Ovary (tissue), 10 donors: Measurements from ENCODE around the gene LYZ. TPM values are rescaled to one million over a fixed set of nuclear protein-coding genes. Genes with fewer than 3 reads are reported as not detected.

Experiments used
- DNase-seq, 5 donors: peaks; one replicate each; pipeline ENCODE4 v3.0.0-alpha.2; 2019 to 2020
- H3K27ac ChIP-seq, 2 donors: fragments of 200-600 bp; one replicate each; pipeline versions ENCODE4 v1.5.1 to v1.8.0; 2019 to 2022
- H3K27me3 ChIP-seq: fragments of 200-600 bp; one replicate; pipeline ENCODE4 v1.8.0; 2022
- H3K36me3 ChIP-seq: fragments of 200-600 bp; sonication (generic); one replicate; pipeline ENCODE4 v1.5.1; 2019
- H3K4me1 ChIP-seq: one replicate; pipeline ENCODE4 v1.8.1; 2013; ENCODE audit warnings: mild to moderate bottlenecking, moderate library complexity; ENCODE audit not compliant: insufficient read depth
- H3K4me3 ChIP-seq: fragments of 200-600 bp; sonication (generic); one replicate; pipeline ENCODE4 v1.5.1; 2017
- H3K9me3 ChIP-seq, 2 donors: fragments of 200-600 bp in 1 of 2; sonication (generic) in 1 of 2; one replicate each; pipeline versions ENCODE4 v1.5.1 to v1.8.1; 2013 to 2019; ENCODE audit warnings: mild to moderate bottlenecking in 1 of 2, moderate library complexity in 1 of 2
- CTCF ChIP-seq, 3 donors: fragments of 450-650 bp in 2 of 3; fragments of 200-600 bp in 1 of 3; IDR thresholded peaks; one replicate each; pipeline versions ENCODE4 v1.5.1 to v1.8.0; 2016 to 2022; ENCODE audit warnings: antibody characterized with exemption in 3 of 3, mild to moderate bottlenecking in 1 of 3
- EP300 ChIP-seq: sonication (generic); formaldehyde crosslinking; IDR thresholded peaks from one replicate; pipeline ENCODE4 v1.6.1; 2017; ENCODE audit warnings: antibody characterized with exemption
- POLR2A ChIP-seq: fragments of 450-650 bp; IDR thresholded peaks from one replicate; pipeline ENCODE4 v1.6.1; 2017; ENCODE audit warnings: antibody characterized with exemption, mild to moderate bottlenecking, moderate library complexity
- WGBS, 3 donors: extraction: QIAGEN DNeasy Blood & Tissue Kit in 1 of 3; methylation state at CpG; one replicate each; pipeline versions ENCODE4 v1.1.5 to v1.1.7; 2013 to 2017; 5-methylcytosine and 5-hydroxymethylcytosine counted together
- intact Hi-C, 4 donors: fragments of 100-400 bp; cut with DNase I; formaldehyde crosslinking; loops; one replicate each; pipeline versions ENCODE4 v1.11.0 to v1.15.1; 2022 to 2023
- long read RNA-seq, 3 donors: library from polyadenylated mRNA in 2 of 3; unstranded in 2 of 3; transcript quantifications; one replicate each; pipeline ENCODE4 v2.0.0 and lab custom pipeline, GENCODE V29; 2021 to 2026
- polyA plus RNA-seq, 2 donors: library from polyadenylated mRNA; stranded (reverse); fragments of 200-250 nt in 1 of 2; fragments of 350-450 nt in 1 of 2; fragmentation: Illumina TruSeq in 1 of 2; extraction: RNeasy Lipid Tissue Mini Kit (QIAGEN cat#74804) in 1 of 2; gene quantifications; one replicate each; pipeline ENCODE4 v1.2.3, GENCODE V29; 2013 to 2014
- total RNA-seq, 7 donors: library from RNA; depleted of rRNA in 2 of 7; stranded (reverse); fragments of >200 nt in 2 of 7; fragmentation: NEBNext Ultra II Directional in 3 of 7; extraction: Animal tissue kit (Norgen Biotek cat#: 25700) in 3 of 7; gene quantifications; one replicate each; pipeline versions ENCODE4 v1.1.0 to v1.2.4, GENCODE V29; 2016 to 2023
- donor health status: DM: no; HTN: no; CAD: no; lungs with moderate emphysema.
- donor health status: DM: no; HTN: no; CAD: no.
- donor health status: Bipolar disorder and iron deficiency.
- donor health status: DM: yes; HTN: yes; CAD: no.
- donor health status: DM: no; HTN: no; CAD: no.
- donor health status: DM: yes; HTN: yes; CAD: no.

The LYZ gene
- total RNA-seq = 10 to 100 TPM in 5 of 7 donors, 1 to 10 TPM in 2; 6.5 to 84.1 (median 11.6) TPM
- polyA plus RNA-seq = 100 to 1,000 TPM in 1 of 2 donors, 10 to 100 TPM in 1; 24.6 to 233 TPM
- long read RNA-seq, donor 1, transcript LYZ-201 (4 exons, 1,530 nt) = major isoform, 5 of 6 reads
- long read RNA-seq, donor 1, partial matches to known transcripts = 0 of 6 reads
- long read RNA-seq, donor 1, other reads (novel, unspliced or antisense) = 1 of 6 reads
- long read RNA-seq, donor 2 = 0 reads
- long read RNA-seq, donor 3, partial matches to known transcripts = 0 of 4 reads
- long read RNA-seq, donor 3, other reads (novel, unspliced or antisense) = 1 of 4 reads

GRCh38 chr12:69348162-69348938 is at the start of gene LYZ:
Gene LYZ (plus strand): TSS chr12:69348381. CDS start chr12:69348409, 28 bp downstream.
- TF ChIP-seq POLR2A (no peak), EP300 (no peak), CTCF (IDR thresholded peaks at IDR 0.05) (no peak)
- intact Hi-C loops = no loop called here
- Histone ChIP-seq H3K27ac (no peak within 1 kb of the TSS), H3K4me1 (no peaks in the 10 kb centered on the region), H3K27me3 (no peaks in the 10 kb centered on the region), H3K9me3 (no peaks in the 10 kb centered on the region), H3K4me3 (no peak within 1 kb of the TSS), H3K36me3 (no peaks in the 10 kb centered on the region)
- DNase-seq = no peak
- WGBS, 3 donors = 76 to 84% (median 78%) methylated on average over 4 of the region's 4 CpGs

- WGBS, 3 donors = 85 to 93% (median 88%) methylated on average over 2 of the region's 2 CpGs
- Histone ChIP-seq H3K27me3 (no peaks in the 10 kb centered on the region), H3K27ac (no peak overlapping the region), H3K4me1 (no peaks in the 10 kb centered on the region), H3K9me3 (no peaks in the 10 kb centered on the region), H3K4me3 (no peak overlapping the region), H3K36me3 (no peaks in the 10 kb centered on the region)
- DNase-seq = no peak
- intact Hi-C loops = no loop called here
- no peak for TF ChIP-seq POLR2A
- TF ChIP-seq CTCF (IDR thresholded peaks at IDR 0.05) = no peak
- TF ChIP-seq EP300 = no peak
Measured at GRCh38 chr12:69298947-69299346, 49.2 kb upstream of the LYZ start.

- no peaks in the 10 kb centered on the region for H3K4me1 ChIP-seq
- H3K9me3 ChIP-seq = no peaks in the 10 kb centered on the region
- intact Hi-C loops = no loop called here
- TF ChIP-seq EP300 (no peak), CTCF (IDR thresholded peaks at IDR 0.05) (no peak), POLR2A (no peak)
- no peak for DNase-seq
- no peaks in the 10 kb centered on the region for H3K36me3 ChIP-seq
- no peak overlapping the region for H3K27ac ChIP-seq
- WGBS, 3 donors = 90 to 92% (median 92%) methylated on average over 1 of the region's 1 CpG
- H3K27me3 ChIP-seq = no peaks in the 10 kb centered on the region
- no peak overlapping the region for H3K4me3 ChIP-seq
Measured at GRCh38 chr12:69304284-69304683, 43.9 kb upstream of the LYZ start.

GRCh38 chr12:69309461-69309860 is 38.7 kb upstream of the LYZ start:
- Histone ChIP-seq H3K36me3 (no peaks in the 10 kb centered on the region), H3K27me3 (no peaks in the 10 kb centered on the region), H3K27ac (no peak overlapping the region), H3K9me3 (peaks cover 0 to 5% of the 10 kb centered on the region in 2 donors), H3K4me3 (no peak overlapping the region), H3K4me1 (no peaks in the 10 kb centered on the region)
- no peak for DNase-seq
- intact Hi-C loops = no loop called here
- TF ChIP-seq CTCF (IDR thresholded peaks at IDR 0.05) (no peak), EP300 (no peak), POLR2A (no peak)
- 60 to 71% (median 60%) methylated on average over 3 of the region's 3 CpGs for WGBS, 3 donors
